HAP-1 (cell line): Measurements from ENCODE around the gene FUZ.

Experiments used
- DNase-seq, 2 experiments: peaks; one replicate each; pipeline ENCODE4 v3.0.0-alpha.2; 2016 to 2020; ENCODE audit warnings: low spot score in 2 of 2
- H3K27me3 ChIP-seq: fragments of 250-450 bp; sonication (Bioruptor Pico); 2 replicates; pipeline ENCODE4 v1.5.1; 2020; ENCODE audit warnings: low read depth, mild to moderate bottlenecking, moderate library complexity
- H3K36me3 ChIP-seq: fragments of 250-450 bp; sonication (Bioruptor Pico); replicated peaks from 2 replicates; pipeline ENCODE4 v1.5.1; 2020; ENCODE audit warnings: mild to moderate bottlenecking
- H3K4me1 ChIP-seq: fragments of 250-450 bp; sonication (Bioruptor Pico); 2 replicates; pipeline ENCODE4 v1.5.1; 2020; ENCODE audit warnings: mild to moderate bottlenecking
- H3K4me3 ChIP-seq: fragments of 250-450 bp; sonication (Bioruptor Pico); 2 replicates; pipeline ENCODE4 v1.5.1; 2020; ENCODE audit warnings: mild to moderate bottlenecking, moderate library complexity
- H3K9me3 ChIP-seq: fragments of 250-450 bp; sonication (Bioruptor Pico); 2 replicates; pipeline ENCODE4 v1.5.1; 2020; ENCODE audit warnings: mild to moderate bottlenecking, moderate library complexity
- in situ Hi-C: fragments of 300-500 bp; cut with MboI; formaldehyde crosslinking; loops from 3 replicates; pipeline ENCODE4 v1.14.3; 2020; ENCODE audit warnings: low sequenced_read_pairs, inconsistent platforms, mixed read lengths

FUZ gene

GRCh38 chr19:49816590-49816989 is 3.5 kb upstream of the FUZ start:
- in situ Hi-C loops: no loop called here
- no peak overlapping the region for H3K4me3 ChIP-seq
- peaks cover 3% of the 10 kb centered on the region for H3K9me3 ChIP-seq
- H3K27me3 ChIP-seq: no peaks in the 10 kb centered on the region
- H3K4me1 ChIP-seq: peaks cover 25% of the 10 kb centered on the region
- H3K36me3 ChIP-seq: peaks cover 9% of the 10 kb centered on the region; the same call in 1 of the 2 replicates
- no peak for DNase-seq

GRCh38 chr19:49814010-49814409 is 918 bp upstream of the FUZ start:
- H3K4me1 ChIP-seq: peaks cover 11% of the 10 kb centered on the region
- H3K36me3 ChIP-seq: no peaks in the 10 kb centered on the region
- peak overlapping the region; percentile 49 for H3K4me3 ChIP-seq
- no peaks in the 10 kb centered on the region for H3K27me3 ChIP-seq
- peaks cover 3% of the 10 kb centered on the region for H3K9me3 ChIP-seq
- in situ Hi-C loops: no loop called here
- no peak for DNase-seq

GRCh38 chr19:49812452-49812996 is 568 bp downstream of the FUZ start:
- Histone ChIP-seq H3K4me3 (peak overlapping the region; percentile 49), H3K9me3 (peaks cover 3% of the 10 kb centered on the region; the same call in 1 of the 2 replicates), H3K4me1 (peaks cover 11% of the 10 kb centered on the region), H3K27me3 (no peaks in the 10 kb centered on the region), H3K36me3 (no peaks in the 10 kb centered on the region; the same call in 1 of the 2 replicates)
- in situ Hi-C loops: no loop called here
- DNase-seq: no peak

GRCh38 chr19:49811328-49811727 is 1.8 kb downstream of the FUZ start:
- Histone ChIP-seq H3K27me3 (no peaks in the 10 kb centered on the region), H3K4me3 (no peak overlapping the region), H3K4me1 (peaks cover 7% of the 10 kb centered on the region), H3K36me3 (peaks cover 3% of the 10 kb centered on the region; the same call in 1 of the 2 replicates), H3K9me3 (peaks cover 3% of the 10 kb centered on the region; the same call in 1 of the 2 replicates)
- in situ Hi-C loops: no loop called here
- no peak for DNase-seq

- peaks cover 7% of the 10 kb centered on the region for H3K4me1 ChIP-seq
- H3K36me3 ChIP-seq: peaks cover 6% of the 10 kb centered on the region
- in situ Hi-C loops: no loop called here
Observed at GRCh38 chr19:49809941-49810389, 3.1 kb downstream of the FUZ start.

GRCh38 chr19:49809160-49809940 is 3.7 kb downstream of the FUZ start:
- in situ Hi-C loops: no loop called here
- H3K4me3 ChIP-seq: no peak overlapping the region
- no peak for DNase-seq
- peaks cover 6% of the 10 kb centered on the region for H3K36me3 ChIP-seq
- H3K4me1 ChIP-seq: peaks cover 7% of the 10 kb centered on the region
- no peaks in the 10 kb centered on the region for H3K27me3 ChIP-seq
- peaks cover 3% of the 10 kb centered on the region; the same call in 1 of the 2 replicates for H3K9me3 ChIP-seq

More at GRCh38 chr19:49809941-49810389, 3.1 kb downstream of the FUZ start:
- Histone ChIP-seq H3K27me3 (no peaks in the 10 kb centered on the region), H3K9me3 (peaks cover 3% of the 10 kb centered on the region; the same call in 1 of the 2 replicates), H3K4me3 (no peak overlapping the region)
- no peak for DNase-seq

- H3K27me3 ChIP-seq: no peaks in the 10 kb centered on the region
- peaks cover 3% of the 10 kb centered on the region for H3K4me1 ChIP-seq
- DNase-seq: peak in 1 of 2 experiments; percentile 77
- H3K4me3 ChIP-seq: no peak overlapping the region
- H3K36me3 ChIP-seq: peaks cover 8% of the 10 kb centered on the region
- in situ Hi-C loops: no loop called here
- H3K9me3 ChIP-seq: peaks cover 3% of the 10 kb centered on the region; the same call in 1 of the 2 replicates
Observed at GRCh38 chr19:49808711-49809159, 4.4 kb downstream of the FUZ start.

- Histone ChIP-seq H3K4me1 (peaks cover 3% of the 10 kb centered on the region), H3K27me3 (no peaks in the 10 kb centered on the region), H3K9me3 (peaks cover 3% of the 10 kb centered on the region; the same call in 1 of the 2 replicates), H3K4me3 (no peak overlapping the region), H3K36me3 (peaks cover 15% of the 10 kb centered on the region)
- in situ Hi-C loops: no loop called here
- no peak for DNase-seq
Observed at GRCh38 chr19:49807904-49808675, 5.0 kb downstream of the FUZ start.

GRCh38 chr19:49807058-49807903 is 5.8 kb downstream of the FUZ start:
- peaks cover 20% of the 10 kb centered on the region for H3K36me3 ChIP-seq
- H3K4me1 ChIP-seq: no peaks in the 10 kb centered on the region
- DNase-seq: no peak

GRCh38 chr19:49806620-49806959 is 6.5 kb downstream of the FUZ start:
- H3K36me3 ChIP-seq: peaks cover 20% of the 10 kb centered on the region
- no peak overlapping the region for H3K4me3 ChIP-seq
- no peak for DNase-seq
- in situ Hi-C loops: no loop called here
- no peaks in the 10 kb centered on the region for H3K27me3 ChIP-seq
- no peaks in the 10 kb centered on the region for H3K4me1 ChIP-seq
- H3K9me3 ChIP-seq: no peaks in the 10 kb centered on the region

More at GRCh38 chr19:49807058-49807903, 5.8 kb downstream of the FUZ start:
- Histone ChIP-seq H3K4me3 (no peak overlapping the region), H3K27me3 (no peaks in the 10 kb centered on the region), H3K9me3 (no peaks in the 10 kb centered on the region)
- in situ Hi-C loops: no loop called here

- peaks cover 20% of the 10 kb centered on the region for H3K36me3 ChIP-seq
- no peak for DNase-seq
- H3K9me3 ChIP-seq: no peaks in the 10 kb centered on the region
- no peaks in the 10 kb centered on the region for H3K27me3 ChIP-seq
- no peaks in the 10 kb centered on the region for H3K4me1 ChIP-seq
- H3K4me3 ChIP-seq: no peak overlapping the region
- in situ Hi-C loops: no loop called here
Observed at GRCh38 chr19:49805822-49806619, 7.1 kb downstream of the FUZ start.

GRCh38 chr19:49803529-49803856 is 9.6 kb downstream of the FUZ start:
- Histone ChIP-seq H3K4me1 (no peaks in the 10 kb centered on the region), H3K9me3 (no peaks in the 10 kb centered on the region), H3K36me3 (peaks cover 39% of the 10 kb centered on the region), H3K4me3 (no peak overlapping the region), H3K27me3 (no peaks in the 10 kb centered on the region)
- in situ Hi-C loops: no loop called here
- no peak for DNase-seq
